Stimulated activated CD8-positive, alpha-beta memory T cell treated with anti-CD3 and anti-CD28 coated beads, Interleukin-15, amount 100 ng/mL, for 4 hours (primary cell): ENCODE results near the gene PKP3.
"Not testable (repeated sequence)": the region's sequence is repeated elsewhere in the genome, so short reads cannot be mapped to it uniquely, and the experiment has no call there.

ENCODE experiments used
- DNase-seq, 2 donors: peaks; one replicate each; pipeline ENCODE4 v3.0.0-alpha.2; 2020; ENCODE audit warnings: low read depth in 2 of 2

Gene PKP3, protein sequence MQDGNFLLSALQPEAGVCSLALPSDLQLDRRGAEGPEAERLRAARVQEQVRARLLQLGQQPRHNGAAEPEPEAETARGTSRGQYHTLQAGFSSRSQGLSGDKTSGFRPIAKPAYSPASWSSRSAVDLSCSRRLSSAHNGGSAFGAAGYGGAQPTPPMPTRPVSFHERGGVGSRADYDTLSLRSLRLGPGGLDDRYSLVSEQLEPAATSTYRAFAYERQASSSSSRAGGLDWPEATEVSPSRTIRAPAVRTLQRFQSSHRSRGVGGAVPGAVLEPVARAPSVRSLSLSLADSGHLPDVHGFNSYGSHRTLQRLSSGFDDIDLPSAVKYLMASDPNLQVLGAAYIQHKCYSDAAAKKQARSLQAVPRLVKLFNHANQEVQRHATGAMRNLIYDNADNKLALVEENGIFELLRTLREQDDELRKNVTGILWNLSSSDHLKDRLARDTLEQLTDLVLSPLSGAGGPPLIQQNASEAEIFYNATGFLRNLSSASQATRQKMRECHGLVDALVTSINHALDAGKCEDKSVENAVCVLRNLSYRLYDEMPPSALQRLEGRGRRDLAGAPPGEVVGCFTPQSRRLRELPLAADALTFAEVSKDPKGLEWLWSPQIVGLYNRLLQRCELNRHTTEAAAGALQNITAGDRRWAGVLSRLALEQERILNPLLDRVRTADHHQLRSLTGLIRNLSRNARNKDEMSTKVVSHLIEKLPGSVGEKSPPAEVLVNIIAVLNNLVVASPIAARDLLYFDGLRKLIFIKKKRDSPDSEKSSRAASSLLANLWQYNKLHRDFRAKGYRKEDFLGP

DNA sequence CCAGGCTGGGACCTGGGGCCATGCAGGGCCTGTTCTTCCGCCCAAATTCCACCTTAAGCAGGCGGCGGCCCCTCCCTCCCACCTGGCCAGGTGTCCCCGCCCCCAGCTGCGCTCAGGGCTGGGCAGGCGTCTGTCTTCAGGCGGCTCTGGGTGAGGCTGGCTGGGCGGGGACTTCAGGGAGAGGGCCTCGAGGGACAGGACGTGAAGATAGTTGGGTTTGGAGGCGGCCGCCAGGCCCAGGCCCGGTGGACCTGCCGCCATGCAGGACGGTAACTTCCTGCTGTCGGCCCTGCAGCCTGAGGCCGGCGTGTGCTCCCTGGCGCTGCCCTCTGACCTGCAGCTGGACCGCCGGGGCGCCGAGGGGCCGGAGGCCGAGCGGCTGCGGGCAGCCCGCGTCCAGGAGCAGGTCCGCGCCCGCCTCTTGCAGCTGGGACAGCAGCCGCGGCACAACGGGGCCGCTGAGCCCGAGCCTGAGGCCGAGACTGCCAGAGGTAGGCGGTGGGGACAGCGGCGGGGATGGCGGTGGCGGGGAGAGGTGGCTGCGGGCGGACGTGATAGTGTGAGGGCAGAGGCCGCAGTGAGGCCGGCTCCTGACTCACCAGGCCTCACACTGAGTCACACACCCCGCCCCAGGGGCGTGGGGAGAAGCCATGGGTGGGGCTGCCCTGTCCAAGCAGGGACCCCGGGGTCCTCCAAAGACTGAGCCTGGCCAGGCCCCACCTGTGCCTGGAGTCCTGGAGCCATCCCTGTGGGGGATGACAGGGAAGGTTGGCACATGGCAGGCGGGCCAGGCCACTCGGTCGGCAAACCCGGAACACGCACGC lies at the start of gene PKP3:
Gene PKP3, plus strand, starts transcription at position 176 of the 824 bp plus-strand sequence. Its CDS starts 84 bp downstream, at position 260.
- no peak for DNase-seq

DNA sequence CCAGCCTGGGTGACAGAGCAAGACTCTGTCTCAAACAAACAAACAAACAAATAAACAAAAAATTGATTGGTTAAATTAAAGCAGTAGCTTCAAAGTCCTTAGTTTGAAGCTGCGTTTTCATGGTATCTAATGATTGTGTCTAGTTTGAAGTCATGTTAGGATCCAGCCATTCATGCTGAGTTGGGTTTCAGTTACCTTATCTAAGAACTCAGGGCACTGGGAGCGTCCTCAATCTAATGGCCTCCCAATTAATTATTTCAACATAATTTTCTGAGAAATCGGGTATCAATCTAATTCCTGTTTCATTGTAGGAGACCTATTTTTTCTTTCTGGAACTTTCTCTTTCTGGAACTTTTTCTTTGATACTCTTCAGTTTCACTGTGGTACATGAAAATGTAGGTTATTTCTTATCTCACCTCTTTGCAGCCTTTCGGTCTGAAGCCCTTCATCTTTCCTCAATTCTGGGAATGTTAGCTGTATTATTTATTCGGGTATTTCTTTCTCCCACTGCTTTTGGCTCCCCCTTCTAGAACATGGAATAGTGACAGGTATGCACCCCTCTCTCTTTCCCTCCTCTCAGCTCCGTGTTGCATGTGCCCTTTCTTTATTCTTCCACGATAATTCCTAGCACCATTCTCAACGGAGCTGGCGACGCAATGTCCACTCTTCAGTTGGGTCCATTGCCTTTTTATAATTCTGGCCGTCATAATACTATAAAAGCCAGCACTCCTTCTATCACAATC lies 49.0 kb upstream of the PKP3 start:
- no peak for DNase-seq

DNA sequence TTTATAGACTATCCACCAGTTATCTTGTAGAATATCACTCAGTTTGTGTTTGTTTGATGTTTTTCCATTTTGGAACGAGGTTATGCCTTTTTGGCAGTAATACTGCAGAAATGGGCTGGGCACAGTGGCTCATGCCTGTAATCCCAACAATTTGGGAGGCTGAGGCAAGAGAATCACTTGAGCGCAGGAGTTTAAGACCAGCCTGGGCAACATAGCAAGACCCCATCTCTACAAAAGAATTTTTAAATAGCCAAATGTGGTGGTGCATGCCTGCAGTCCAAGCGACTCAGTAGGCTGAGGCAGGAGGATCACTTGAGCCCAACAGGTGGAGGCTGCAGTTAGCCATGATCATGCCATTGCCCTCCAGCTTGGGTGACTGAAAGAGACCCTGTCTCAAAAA lies 47.5 kb upstream of the PKP3 start:
- no peak for DNase-seq

DNA sequence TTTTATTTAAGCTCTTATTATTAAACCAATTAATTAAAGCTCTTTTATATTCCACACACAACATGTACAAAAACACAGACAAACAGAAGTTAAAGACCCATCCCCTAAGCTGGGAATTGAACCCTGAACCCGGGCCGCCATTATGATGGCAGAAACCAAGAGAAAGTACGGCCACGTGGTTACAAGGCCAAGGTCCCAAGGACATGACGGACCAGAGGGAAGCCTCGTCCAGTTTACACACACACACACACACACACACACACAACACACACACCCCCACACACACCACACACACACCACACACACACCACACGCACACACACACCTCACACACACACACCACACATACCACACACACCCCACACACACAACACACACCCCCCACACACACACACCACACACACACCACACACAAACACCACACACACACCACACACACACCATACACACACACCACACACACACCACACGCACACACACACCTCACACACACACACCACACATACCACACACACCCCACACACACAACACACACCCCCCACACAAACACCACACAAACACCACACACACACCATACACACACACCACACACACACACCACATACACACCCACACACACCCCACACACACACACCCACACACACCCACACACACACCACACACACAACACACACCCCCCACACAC lies 44.6 kb upstream of the PKP3 start:
- DNase-seq: not testable (repeated sequence)

DNA sequence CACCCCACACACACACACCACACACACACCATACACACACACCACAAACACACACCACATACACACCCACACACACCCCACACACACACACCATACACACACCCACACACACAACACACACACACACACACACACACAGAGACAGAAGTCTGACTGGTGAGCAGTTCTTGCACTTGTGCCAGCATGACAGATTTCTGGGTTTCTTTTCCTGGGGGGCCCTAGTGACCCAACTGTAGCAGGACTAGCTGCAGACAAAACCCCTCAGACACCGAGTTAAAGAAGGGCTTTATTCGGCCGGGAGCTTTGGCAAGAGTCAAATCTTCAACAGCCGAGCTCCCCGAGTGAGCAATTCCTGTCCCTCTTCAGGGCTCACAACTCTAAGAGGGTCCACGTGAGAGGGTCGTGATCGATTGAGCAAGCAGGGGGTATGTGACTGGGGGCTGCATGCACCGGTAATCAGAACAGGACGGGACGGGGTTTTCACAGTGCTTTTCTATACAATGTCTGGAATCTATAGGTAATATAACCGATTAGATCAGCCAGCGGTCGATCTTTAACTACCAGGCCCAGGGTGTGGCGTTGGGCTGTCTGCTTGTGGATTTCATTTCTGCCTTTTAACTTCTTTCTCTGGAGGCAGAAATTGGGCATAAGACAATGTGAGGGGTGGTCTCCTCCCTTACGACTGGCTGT lies 43.8 kb upstream of the PKP3 start:
- not testable (repeated sequence) for DNase-seq

DNA sequence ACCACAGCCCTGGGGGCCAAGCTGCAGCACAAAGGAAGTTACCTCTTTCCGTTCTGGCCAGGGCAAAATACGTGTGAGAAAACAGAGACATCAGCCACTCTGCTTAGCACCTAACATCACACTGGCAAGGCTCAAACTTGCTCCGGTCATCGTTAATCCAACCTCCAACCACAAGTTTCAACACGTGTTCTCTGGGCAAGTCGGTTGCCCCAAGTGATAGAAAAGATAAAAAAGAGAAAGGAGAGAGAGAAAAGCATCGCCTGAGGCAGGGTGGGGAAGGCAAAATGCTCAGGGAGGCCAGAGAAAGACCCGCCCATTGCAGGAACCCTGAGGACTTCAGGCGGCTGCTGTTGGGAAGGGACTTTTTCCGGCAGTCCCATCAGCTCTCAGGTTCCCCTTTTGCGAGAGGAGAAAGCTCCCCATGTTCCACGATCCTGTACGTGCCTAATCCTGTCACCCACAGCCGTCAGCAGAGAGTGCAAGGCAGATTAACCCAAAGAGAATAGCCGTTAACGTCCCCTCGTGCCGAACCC lies 43.2 kb upstream of the PKP3 start:
- DNase-seq: no peak

DNA sequence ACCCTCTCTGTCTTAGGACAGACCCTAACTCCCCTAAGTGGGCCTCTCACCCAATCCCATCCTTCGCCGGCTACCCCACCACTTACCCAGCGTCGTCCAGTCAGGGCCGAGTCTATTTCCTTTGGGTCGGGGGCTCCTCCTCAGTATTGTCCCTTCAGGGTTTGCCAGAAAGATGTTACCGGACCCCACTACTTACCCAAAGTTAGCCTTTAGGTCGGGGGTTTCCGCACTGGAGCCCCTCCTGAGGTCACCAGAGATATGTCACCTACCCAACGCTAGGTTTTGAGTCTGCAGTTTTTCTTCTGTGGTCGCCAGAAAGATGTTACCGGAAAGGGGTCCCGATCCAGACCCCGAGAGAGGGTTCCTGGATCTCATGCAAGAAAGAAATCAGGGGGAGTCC lies 42.6 kb upstream of the PKP3 start:
- DNase-seq: no peak

DNA sequence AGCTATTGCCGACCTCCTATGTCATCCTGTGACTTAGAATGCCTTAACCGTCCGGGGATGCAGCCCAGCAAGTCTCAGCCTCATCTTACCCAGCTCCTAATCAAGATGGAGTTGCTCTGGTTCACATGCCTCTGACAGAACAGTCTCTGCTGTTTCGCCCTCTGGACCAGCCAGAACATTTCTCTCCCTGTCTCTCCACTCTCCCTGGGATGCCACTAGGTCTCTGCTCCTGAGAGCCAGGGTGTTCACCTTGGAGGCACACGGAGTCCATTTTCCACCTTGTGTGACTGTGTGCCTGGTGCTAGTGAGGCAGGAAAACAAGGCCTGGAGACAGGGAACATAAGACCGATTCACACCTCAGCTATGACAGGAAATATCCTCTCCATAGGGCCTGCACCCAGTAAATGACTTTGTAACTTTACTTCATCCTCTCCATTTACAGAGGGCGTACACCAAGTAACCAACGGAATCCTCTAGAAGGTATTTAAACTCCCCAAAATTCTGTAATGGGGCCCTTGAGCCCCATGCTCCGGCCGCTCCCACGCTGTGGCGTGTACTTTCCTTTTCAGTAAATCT lies 41.5 kb upstream of the PKP3 start:
- no peak for DNase-seq

DNA sequence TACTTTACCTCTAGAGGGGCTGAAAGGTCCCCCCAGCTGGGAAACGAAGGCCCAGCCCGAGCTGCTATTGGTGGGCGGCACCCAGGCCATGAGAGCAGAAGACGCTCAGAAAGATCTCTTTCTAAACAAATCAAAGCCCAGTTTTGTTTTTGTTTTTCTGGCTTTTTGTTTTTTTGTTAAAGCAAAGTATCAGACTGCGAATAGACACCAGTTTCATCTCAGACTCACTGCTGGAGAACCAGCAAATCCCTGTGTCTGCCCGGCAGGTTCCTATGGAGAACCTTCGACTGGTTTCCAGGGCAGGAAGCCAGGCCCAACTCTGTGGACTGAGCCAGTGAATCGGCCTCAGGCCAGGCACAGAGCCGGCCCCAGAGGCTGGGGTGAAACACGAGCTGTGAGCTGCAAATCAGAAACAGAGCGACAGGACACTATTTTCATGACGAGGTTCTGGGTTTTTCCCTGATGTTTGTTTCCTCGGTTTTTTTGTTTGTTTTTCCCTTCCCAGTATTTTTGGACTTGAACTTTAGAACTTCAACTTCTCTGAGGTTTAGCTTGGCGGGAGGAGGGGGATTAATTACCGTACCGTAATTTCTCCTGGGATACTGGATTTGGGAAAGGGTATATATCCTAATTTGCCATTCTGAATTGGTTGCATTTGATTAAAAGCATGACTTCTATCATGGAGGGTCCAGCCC lies 40.7 kb upstream of the PKP3 start:
- DNase-seq: no peak

DNA sequence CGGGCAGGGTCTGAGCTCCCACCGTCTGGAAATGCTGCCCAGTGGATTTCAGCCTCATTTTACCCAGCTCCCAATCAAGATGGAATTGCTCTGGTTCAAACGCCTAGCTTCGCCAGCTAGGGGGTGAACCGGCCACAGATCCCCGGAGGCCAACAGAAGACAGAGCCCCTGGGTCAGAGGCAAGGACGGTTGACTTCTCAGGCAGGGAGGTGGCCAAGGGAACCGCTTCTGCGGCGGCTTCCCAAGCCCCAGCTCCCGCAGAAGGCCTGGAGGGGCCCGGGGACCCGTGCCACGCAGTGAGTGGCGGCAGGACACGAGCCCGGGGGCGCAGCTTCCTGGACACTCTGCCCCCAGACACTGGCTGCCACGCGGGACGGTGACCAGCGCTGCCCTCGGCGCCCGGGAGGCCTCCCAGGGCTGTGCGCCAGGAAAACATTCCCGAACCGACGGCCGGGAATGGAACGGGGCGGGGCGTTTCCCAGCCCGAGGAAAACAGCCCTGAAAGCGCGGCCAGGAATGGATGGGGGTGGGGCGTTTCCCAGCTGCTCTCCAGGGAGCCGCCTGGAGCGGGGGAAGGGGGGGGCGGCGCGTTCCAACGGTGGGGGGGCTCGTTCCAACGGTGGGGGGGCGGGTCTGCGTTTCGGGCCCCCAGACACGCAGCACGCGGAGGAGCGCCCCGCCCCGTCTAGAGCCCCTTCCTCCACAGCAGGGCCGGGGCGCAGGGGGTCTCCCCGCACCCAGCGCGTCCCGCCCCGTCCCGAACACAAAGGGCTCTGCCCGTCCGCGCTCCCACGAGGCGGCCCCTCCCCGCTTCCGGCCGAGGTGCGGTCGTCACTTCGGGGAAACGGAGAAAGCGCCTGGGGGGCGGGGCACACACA lies 38.2 kb upstream of the PKP3 start:
- peak; percentile 76 to 77 for DNase-seq

DNA sequence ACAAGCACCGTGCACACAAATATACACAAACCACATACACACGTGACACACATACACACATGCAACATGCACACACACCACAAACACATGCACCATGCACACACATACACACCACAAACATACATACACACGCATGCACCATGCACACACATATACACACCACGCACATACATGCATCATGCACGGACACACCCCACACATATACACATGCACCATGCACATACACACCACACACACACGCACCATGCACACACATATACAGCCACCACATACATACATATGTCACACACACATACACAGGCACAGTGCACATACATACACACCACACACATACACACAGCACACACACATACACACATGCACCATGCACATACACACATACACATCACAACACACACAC lies 37.4 kb upstream of the PKP3 start:
- no peak for DNase-seq

DNA sequence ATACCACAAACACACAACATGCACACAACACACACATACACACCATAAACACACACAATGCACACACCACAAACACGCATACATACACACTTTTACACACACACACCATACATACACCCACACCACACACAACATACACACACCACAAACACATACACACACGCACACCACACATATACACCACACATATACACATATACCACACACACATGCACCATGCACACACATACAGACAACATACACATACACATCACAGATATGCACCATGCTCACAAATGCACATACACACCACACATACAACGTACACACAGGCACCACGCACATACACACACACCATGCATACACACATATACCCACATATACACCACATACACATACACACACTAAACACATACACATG lies 36.4 kb upstream of the PKP3 start:
- DNase-seq: no peak

DNA sequence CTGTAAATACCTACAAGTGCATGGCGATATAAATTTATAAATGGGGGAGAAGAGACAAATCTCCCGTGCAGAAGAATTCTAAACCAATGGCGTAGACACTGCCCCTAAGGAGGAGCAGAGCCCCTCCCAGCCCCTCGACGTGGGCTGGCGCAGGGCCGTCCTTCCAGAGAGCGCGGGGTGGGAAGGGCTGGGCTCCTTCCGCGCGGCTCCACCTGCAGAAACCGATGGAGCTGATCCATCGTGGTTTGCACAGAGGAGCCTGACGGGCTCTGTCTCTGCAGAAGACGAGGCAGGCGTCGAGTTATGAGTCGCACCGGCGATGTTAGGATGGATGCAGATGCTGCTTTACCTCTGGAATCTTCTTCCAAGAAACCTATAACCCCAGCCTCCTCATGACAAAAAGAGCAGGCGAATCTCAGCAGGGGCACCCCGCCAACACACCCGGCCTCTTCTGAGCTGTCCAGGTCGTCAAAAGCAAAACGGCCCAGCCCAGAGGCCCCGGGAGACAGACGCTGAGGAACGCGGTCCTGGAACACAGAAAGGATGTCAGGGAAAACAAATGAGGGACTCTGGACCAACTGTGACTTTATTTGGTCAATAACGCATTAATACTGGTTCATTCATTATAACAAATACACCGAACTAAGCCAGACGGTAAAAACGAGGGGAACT lies 35.7 kb upstream of the PKP3 start:
- DNase-seq: no peak

DNA sequence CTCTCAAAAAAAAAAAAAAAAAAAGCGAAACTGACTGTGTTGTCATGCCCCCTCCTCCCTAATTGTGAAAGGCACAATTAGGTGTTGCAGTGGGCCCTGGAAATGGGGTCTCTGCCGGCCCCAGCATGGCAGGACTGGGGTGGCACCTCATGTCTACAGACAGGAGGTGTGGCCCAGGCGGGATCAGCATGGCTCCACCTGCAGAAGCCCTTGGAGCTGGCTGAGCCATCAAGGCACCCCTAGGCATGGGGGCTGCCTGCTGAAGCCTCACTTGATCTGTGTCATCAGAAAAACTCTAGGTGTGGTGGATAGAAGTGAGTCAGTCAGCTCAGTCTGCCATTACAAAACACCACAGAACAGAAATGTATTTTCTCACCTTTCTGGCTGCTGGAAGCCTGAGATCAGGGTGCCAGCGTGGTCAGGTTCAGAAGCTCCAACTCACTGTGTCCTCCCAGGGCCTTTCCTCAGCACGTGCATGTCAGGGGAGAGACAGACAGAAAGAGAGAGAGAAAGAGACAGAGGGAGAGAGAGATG lies 34.8 kb upstream of the PKP3 start:
- DNase-seq: peak; percentile 17 to 21

DNA sequence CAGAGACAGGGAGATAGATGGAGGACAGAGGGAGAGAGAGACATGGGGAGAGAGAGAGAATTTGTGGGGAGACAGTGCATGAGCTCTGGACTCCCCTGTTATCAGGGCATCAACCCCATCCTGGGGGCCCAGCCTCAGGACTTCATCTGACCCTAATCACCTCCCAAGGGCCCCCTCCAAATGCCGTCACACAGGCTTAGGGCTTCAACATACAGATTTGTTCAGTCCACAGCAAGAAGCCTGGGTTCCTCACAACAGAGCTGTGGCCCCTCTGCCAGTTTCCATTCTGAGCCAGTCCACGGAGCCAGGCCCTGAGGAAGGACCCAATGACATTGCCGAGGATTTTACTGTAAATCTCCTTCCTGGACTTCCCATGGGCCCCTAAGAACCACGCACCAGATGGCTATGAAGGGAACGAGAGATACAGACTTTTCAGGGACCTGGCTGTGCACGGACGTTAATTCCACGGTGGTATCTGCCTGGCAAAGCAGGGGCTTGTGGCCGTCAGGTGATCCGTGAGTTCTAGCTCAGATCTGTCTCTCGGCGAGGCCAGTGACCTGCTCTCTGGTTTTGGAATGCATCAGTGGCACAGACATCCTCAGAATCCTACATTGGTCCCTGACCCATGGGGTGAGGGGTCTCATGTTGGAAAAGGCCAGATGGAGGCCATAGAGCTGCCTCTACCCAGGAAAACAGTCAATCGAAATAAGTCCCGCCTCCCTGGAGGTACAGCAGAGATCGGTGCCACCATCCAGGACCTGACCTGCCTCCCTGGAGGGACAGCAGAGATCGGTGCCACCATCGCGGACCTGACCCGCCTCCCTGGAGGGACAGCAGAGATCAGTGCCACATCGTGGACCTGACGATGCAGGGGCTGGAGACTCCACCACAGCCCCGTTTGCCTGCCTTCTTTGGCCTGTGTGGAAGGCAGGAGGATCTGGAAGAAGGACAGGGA lies 33.4 kb upstream of the PKP3 start:
- DNase-seq: no peak
